Thyroid gland (tissue), 4 donors: ENCODE data around the gene HCRT. TPM values are rescaled to one million over a fixed set of nuclear protein-coding genes. Genes with fewer than 3 reads are reported as not detected.
A peak's percentile ranks its signal among the peaks of the same experiment; 100 is the strongest.

Source experiments
- DNase-seq, 2 donors: peaks; one replicate each; pipeline ENCODE4 v3.0.0-alpha.2; 2019
- H3K27ac ChIP-seq, 3 donors: fragments of 200-600 bp; sonication (generic); 1 replicate in 2 of 3; 2 replicates in 1 of 3; pipeline ENCODE4 v1.5.1; 2016 to 2019; ENCODE audit warnings: mild to moderate bottlenecking in 1 of 3, moderate library complexity in 1 of 3
- H3K27me3 ChIP-seq: fragments of 200-600 bp; sonication (generic); one replicate; pipeline ENCODE4 v1.5.1; 2019
- H3K36me3 ChIP-seq, 2 donors: fragments of 200-600 bp; sonication (generic); one replicate each; pipeline ENCODE4 v1.5.1; 2016 to 2019
- H3K4me1 ChIP-seq, 2 donors: fragments of 200-600 bp; sonication (generic); one replicate each; pipeline ENCODE4 v1.5.1; 2017 to 2019
- H3K4me3 ChIP-seq, 3 donors: fragments of 200-600 bp; sonication (generic); replicated peaks in 1 of 3; 1 replicate in 2 of 3; 2 replicates in 1 of 3; pipeline ENCODE4 v1.5.1; 2016; ENCODE audit warnings: mild to moderate bottlenecking in 1 of 3
- H3K9me3 ChIP-seq: fragments of 200-600 bp; sonication (generic); one replicate; pipeline ENCODE4 v1.5.1; 2017
- POLR2A ChIP-seq, 2 donors: fragments of 450-650 bp; IDR thresholded peaks; one replicate each; pipeline ENCODE4 v1.6.1; 2017; ENCODE audit warnings: antibody characterized with exemption in 2 of 2, mild to moderate bottlenecking in 2 of 2, moderate library complexity in 1 of 2
- WGBS, 2 donors: methylation state at CpG; one replicate each; pipeline ENCODE4 v1.1.5; 2017; 5-methylcytosine and 5-hydroxymethylcytosine counted together
- intact Hi-C: fragments of 100-400 bp; cut with DNase I; formaldehyde crosslinking; loops from one replicate; pipeline ENCODE4 v1.15.1; 2023
- total RNA-seq, 4 donors: library from RNA; depleted of rRNA; stranded (reverse); fragments of >200 nt; gene quantifications; one replicate each; pipeline ENCODE4 v1.2.3, GENCODE V29; 2016
- TF ChIP-seq, protein P1 (sequence below), 6 experiments: fragments of 200-600 bp in 3 of 6; fragments of 450-650 bp in 3 of 6; sonication (generic) in 3 of 6; IDR thresholded peaks; one replicate each; pipeline ENCODE4 v1.5.1; 2016 to 2019; ENCODE audit warnings: antibody characterized with exemption in 6 of 6, mild to moderate bottlenecking in 2 of 6, inconsistent platforms in 1 of 6, moderate library complexity in 1 of 6

Gene HCRT
- total RNA-seq, 4 donors from 2014 or later = not detected

DNA sequence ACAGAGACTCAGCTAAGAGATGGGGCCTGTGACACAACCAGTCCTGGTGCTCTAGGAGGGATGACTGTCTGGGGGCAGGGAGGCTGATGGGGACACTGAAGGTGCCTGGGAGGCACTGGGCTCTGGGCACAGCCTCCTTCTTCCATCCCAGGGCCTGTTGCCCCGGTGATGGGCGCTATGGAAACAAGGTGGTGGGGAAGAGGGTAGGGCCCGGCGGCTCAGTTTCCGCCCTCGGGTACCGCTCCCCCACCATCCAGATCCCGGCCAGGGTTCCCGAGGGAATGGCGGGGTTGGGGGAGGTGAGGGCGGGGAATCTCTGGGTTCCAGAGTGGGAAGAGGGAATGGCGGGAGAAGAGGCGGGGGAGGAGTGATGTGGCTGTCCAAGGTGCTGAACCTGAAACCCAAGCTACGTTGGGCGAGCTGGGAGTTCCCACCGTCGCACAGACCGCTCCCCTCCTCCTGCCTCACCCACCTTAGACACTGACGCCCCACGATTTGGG, 5.3 kb downstream of the HCRT start:
- Histone ChIP-seq H3K4me3 (no peak overlapping the region), H3K27me3 (peaks cover 6% of the 10 kb centered on the region), H3K27ac (no peak overlapping the region), H3K36me3 (no peaks in the 10 kb centered on the region), H3K4me1 (peaks cover 18 to 27% of the 10 kb centered on the region in 2 donors), H3K9me3 (no peaks in the 10 kb centered on the region)
- TF ChIP-seq, protein P1, sequence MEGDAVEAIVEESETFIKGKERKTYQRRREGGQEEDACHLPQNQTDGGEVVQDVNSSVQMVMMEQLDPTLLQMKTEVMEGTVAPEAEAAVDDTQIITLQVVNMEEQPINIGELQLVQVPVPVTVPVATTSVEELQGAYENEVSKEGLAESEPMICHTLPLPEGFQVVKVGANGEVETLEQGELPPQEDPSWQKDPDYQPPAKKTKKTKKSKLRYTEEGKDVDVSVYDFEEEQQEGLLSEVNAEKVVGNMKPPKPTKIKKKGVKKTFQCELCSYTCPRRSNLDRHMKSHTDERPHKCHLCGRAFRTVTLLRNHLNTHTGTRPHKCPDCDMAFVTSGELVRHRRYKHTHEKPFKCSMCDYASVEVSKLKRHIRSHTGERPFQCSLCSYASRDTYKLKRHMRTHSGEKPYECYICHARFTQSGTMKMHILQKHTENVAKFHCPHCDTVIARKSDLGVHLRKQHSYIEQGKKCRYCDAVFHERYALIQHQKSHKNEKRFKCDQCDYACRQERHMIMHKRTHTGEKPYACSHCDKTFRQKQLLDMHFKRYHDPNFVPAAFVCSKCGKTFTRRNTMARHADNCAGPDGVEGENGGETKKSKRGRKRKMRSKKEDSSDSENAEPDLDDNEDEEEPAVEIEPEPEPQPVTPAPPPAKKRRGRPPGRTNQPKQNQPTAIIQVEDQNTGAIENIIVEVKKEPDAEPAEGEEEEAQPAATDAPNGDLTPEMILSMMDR (IDR thresholded peaks at IDR 0.05) = no peak
- TF ChIP-seq POLR2A (IDR thresholded peaks at IDR 0.05) = no peak
- DNase-seq = peak; percentile 37 to 45
- 11 to 18% methylated on average over 11 to 12 of the region's 20 CpGs for WGBS, 2 donors
- intact Hi-C loops = no loop called here

DNA sequence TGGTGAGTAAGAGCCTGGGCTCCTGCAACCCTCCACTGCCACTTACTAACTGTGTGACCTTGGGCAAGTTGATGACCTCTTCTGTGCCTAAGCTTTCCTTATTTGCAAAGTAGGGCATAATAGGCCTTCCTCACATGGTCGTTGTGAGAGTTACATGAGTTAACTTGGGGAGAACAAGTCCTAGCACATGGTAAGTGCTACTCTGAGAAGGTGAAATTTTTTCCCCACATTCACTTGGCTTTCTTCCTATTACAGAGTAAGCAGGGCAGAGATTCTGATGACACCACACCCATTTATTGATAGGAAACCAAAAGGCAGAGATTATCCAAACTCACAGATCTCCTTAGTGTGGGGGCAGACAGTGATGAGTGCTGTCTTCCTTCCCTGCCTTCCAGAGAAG, 5.9 kb downstream of the HCRT start:
- Histone ChIP-seq H3K4me1 (peaks cover 15 to 24% of the 10 kb centered on the region in 2 donors), H3K27me3 (peaks cover 6% of the 10 kb centered on the region), H3K4me3 (no peak overlapping the region), H3K36me3 (no peaks in the 10 kb centered on the region), H3K27ac (no peak overlapping the region), H3K9me3 (no peaks in the 10 kb centered on the region)
- DNase-seq = no peak
- no peak for TF ChIP-seq POLR2A (IDR thresholded peaks at IDR 0.05)
- TF ChIP-seq, protein P1 (IDR thresholded peaks at IDR 0.05) = no peak
- intact Hi-C loops = no loop called here
- 27 to 41% methylated on average over 1 of the region's 1 CpG for WGBS, 2 donors

DNA sequence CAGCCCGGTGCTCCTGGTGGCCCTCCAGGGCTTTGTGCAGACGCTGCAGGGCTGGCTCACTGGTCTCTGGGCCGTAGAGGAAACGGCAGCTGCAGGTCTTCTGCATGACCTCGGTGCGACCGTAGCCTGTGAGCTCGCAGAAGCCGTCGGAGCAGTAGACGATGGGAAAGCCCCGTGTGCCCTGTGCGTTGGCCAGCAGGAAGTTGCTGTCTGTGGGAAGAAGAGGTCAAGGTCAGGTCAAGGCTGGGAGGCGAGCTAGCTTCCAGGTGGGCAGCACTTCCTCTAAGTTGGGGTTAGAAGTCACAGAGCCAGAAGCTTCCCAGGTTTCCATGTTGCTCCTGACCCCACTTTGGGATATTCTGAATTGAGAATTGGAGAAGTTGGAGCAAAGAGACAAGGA, 6.4 kb downstream of the HCRT start:
- Histone ChIP-seq H3K36me3 (no peaks in the 10 kb centered on the region), H3K9me3 (no peaks in the 10 kb centered on the region), H3K4me3 (no peak overlapping the region), H3K27ac (no peak overlapping the region), H3K4me1 (peaks cover 12 to 19% of the 10 kb centered on the region in 2 donors), H3K27me3 (peaks cover 6% of the 10 kb centered on the region)
- DNase-seq = no peak
- intact Hi-C loops = no loop called here
- TF ChIP-seq, protein P1 (IDR thresholded peaks at IDR 0.05) = no peak
- TF ChIP-seq POLR2A (IDR thresholded peaks at IDR 0.05) = no peak
- 27 to 68% methylated on average over 8 to 14 of the region's 14 CpGs for WGBS, 2 donors

DNA sequence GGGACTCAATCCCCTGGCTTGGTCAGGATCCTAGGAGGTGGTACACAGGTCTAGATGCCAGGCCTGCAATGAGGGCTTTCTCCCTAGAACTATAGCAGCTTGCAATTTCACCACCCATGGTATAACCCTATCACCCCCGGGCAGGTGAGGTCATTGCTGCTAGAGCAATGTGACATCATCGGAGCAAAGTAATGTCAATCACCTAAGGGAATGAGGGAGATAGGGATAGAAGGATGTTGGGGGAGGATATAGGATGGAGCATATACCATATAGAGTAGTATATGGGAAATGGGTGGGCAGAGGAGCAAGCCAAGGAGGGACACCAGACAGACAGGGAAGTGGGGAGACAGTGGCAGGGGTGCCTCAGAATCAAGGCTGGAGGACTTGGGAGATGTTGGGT, 7.6 kb downstream of the HCRT start:
- WGBS, 2 donors = 86 to 96% methylated on average over 2 of the region's 2 CpGs
- TF ChIP-seq, protein P1 (IDR thresholded peaks at IDR 0.05) = no peak
- no peak for TF ChIP-seq POLR2A (IDR thresholded peaks at IDR 0.05)
- DNase-seq = no peak
- no peaks in the 10 kb centered on the region for H3K9me3 ChIP-seq
- H3K4me3 ChIP-seq = no peak overlapping the region
- intact Hi-C loops = no loop called here
- H3K27ac ChIP-seq = no peak overlapping the region
- H3K36me3 ChIP-seq = no peaks in the 10 kb centered on the region
- peaks cover 8 to 16% of the 10 kb centered on the region in 2 donors for H3K4me1 ChIP-seq
- peaks cover 6% of the 10 kb centered on the region for H3K27me3 ChIP-seq

DNA sequence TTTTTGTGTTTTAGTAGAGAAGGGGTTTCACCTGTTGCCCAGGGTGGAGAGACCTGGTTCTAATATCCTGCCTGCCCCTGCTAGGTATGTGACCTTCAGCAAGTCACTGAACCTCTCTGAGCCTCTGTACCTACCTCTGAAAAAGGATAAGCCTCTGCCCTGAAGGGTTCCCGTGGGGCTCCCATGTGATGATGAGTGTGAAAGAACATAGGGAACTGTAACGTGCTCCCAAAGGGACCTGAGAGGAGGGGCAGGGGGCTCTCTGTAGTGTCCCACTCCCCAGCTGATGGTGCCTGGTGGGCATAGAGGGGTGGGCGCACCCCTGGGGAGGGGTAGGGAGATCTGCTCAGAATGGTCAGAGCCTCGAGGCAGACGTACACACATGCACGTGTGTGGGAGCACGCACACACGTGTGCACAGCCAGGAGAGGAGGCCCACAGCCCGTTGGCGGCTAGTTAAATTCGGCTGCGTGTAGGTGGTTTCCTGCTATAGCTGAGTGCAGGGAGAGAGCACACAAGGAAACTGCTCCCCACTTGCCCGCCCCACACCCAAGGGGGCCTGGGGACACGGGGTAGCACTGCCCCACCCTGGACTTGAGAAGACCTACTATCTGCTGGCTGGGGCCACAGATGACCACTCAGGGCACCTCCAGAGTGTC, 11.0 kb downstream of the HCRT start:
- intact Hi-C loops = no loop called here
- Histone ChIP-seq H3K27ac (no peak overlapping the region), H3K4me1 (no peaks in the 10 kb centered on the region), H3K36me3 (no peaks in the 10 kb centered on the region), H3K27me3 (no peaks in the 10 kb centered on the region), H3K9me3 (no peaks in the 10 kb centered on the region), H3K4me3 (no peak overlapping the region)
- WGBS, 2 donors = 62 to 80% methylated on average over 5 to 12 of the region's 14 CpGs
- TF ChIP-seq, protein P1 (IDR thresholded peaks at IDR 0.05) = no peak
- DNase-seq = no peak
